Stimulated activated CD8-positive, alpha-beta memory T cell treated with anti-CD3 and anti-CD28 coated beads, Interleukin-12 subunit alpha, Interleukin-12 subunit beta, amount 100 ng/mL, for 4 hours (primary cell): ENCODE data around the gene SLC25A15.
"Not testable (repeated sequence)": the region's sequence is repeated elsewhere in the genome, so short reads cannot be mapped to it uniquely, and the experiment has no call there.

Experiments
- DNase-seq: peaks from one replicate; pipeline ENCODE4 v3.0.0-alpha.2; 2020; ENCODE audit warnings: low read depth

The SLC25A15 gene

DNA sequence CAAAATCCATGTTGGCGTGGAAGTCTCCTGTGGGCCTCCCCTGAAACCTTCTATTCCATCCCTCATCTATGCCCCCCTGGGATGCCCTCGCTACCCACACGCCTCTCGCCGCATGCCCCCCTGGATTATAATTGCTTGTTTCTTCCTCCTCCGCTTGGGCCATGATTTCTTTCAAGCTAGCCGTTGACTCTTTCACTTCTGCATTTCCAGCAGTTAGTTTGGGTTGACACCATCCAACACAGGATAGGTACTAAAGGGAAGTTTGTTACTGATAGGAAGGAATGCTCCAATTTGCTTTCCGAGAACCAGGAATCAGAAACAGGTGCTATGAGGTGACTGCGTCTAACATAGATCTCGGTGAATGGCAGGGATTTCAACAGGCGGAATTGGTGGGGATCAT, 7.7 kb upstream of the SLC25A15 start:
- DNase-seq = no peak

DNA sequence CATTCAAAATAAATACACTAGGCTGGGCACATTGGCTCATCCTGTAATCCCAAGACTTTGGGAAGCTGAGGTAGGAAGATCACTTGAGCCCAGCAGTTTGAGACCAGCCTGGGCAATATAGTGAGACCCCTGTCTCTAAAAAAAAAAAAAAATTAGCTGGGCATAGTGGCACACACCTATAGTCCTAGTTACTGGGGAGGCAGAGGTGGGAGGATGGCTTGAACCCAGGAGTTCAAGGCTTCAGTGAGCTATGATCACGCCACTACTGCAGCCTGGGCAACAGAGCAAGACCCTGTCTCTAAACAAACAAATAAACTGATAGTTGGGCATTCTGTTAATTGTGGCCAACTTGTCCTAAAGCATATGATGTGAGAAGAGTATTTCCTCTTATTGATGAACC, 6.4 kb upstream of the SLC25A15 start:
- not testable (repeated sequence) for DNase-seq

DNA sequence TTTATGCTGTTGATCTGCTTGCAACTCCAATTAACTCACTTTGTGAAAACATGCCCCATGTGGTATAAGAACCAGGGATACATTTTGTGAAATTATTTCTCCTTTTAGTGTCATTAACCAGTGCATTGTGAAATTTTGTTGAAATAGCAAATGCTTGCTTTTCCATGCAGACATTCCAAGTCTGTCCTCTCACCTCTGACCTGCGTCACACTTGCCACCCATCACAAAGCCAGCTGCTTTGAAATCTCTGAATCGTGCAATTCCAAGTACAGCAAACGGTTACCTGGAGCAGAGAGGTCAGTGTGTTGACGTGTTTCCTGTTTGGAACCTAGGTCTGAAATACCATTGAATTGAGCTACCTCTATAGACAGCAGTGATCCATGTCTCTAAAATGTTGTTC, 4.9 kb upstream of the SLC25A15 start:
- no peak for DNase-seq

DNA sequence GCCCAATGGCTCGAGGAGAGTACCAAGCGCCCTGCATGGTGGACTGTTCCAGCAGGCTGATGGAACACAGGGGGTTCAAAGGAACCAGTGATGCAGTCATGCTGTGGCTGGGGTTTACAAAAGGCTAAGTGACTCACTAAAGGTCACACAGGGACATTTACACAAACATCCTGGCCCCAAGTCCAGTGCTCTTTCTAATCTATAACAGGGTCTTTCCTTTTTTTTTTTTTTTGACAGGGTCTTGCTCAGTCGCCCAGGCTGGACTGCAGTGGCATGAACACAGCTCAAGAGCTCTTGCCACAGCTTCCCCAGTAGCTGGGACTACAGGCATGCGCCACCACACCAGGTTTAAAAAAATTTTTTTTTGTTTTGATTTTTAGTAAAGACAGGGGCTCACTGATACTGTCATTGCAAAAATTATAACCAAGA, 2.8 kb upstream of the SLC25A15 start:
- DNase-seq = no peak

DNA sequence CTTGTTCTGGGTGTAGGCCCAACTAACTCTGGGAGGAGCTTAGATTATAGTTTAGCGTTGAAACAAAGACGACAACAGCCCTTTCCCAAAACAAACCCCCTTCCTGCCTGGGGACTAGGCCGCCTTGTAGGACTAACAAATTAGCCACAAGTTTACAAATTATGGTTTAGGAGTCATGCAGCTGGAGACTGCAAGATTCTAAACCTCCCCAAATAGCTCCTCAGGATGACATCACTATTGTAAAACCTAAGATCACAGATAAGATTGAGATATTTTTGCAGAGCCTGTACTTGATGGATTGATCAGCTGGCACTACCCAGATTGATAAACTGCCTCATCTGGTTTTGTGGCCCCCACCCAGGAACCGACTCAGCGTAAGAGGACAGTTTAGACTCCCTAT, 2.3 kb upstream of the SLC25A15 start:
- no peak for DNase-seq

DNA sequence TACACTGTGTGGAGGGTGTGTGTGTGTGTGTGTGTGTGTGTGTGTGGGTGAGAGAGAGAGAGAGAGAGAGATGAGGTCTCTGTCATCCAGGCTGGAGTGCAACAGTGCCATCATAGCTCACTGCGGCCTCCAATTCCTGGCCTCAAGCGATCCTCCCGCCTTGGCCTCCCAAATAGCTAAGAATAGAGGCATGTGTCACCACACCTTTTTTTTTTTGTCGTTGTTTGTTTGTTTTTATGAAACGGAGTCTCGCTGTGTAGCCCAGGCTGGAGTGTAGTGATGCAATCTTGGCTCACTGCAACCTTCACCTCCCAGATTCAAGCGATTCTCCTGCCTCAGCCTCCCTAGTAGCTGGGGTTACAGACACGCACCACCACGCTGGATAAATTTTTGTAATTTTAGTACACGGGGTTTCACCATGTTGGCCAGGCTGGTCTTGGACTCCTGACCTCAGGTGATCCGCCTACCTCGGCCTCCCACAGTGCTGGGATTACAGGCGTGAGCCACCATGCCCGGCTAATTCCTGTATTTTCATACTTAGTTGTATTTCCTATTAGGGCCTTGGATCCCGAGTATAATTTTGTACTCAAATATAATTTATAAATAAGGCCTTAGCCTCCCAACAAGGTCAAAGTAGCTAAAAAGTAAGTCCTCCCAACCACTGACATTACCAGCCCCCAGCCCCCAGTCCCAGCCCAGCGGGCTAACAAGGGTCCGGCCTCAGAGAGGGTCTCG, 704 bp upstream of the SLC25A15 start:
- DNase-seq = not testable (repeated sequence)

DNA sequence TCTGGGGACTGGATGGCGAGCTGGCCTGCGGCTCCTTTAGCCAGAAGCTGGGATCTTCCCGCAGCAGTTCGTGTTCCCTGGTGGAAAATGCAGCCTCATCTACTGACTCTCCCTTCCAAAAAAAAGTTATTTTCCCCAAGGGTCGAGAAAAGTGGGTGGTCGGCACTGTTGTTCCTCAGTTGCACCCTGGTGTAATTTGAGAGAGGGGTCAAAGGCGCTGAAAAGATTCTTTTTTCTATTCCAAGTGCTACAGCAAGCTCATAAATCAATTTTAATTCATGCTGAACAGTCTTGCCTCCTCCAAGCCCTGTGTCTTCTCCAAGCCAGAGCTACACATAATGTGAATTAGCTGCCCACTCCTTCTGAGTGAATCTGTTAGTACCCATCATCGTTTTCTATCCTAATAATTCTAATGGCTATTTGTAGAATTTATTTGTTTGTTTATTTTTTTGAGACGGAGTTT, 774 bp downstream of the SLC25A15 start:
- DNase-seq = no peak

DNA sequence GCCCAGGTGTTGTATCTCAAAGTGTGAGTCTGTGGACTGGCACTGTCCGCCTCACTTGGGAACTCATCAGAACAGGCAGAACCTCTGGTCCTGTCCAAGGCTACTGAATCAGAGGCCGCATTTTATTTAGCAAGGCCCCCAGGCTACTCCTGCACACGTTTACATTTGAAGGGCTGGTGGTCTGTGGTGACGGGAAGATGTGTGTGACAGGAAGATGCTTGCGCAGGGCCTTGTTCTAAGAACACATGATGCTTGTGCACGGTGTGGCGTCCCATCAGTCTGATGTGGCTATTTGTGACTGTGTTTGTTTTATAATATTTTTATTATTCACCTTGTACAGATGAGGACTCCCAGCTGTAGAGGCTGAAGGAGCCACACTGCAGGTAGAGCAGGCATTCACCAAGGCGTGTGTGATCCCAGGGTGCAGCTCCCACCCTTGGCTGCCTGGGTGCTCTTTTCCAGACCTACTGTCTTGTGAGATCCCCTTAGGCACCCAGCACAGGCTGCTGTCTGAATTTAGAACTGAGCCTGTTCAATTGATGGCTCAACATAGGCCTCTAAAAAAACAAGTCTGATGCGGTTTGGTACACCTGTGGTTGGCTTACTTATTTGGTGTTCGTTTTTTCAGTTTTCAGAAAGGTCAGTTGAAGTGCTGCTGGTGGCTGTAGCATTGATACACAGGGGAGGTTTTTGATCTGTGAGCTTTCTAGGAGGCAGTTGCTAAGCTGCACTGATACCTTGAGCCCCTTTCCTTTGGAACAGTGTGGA, 3.1 kb downstream of the SLC25A15 start:
- no peak for DNase-seq

DNA sequence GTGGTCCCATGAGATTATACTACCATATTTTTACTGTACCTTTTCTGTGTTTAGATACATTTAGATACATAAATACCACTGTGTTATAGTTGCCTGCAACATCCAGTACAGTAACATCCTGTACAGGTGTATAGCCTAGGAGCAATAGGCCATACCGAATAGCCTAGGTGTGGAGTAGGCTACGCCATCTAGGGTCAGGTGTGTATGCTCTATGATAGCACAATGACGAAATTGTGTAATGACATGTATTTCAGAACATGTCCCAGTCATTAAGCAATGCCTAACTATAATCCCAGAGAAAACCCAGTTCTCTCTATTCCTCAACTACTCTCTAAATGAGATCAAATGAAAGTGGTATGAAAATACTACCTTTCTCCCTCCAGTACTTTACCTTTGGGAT, 3.9 kb downstream of the SLC25A15 start:
- DNase-seq = no peak

DNA sequence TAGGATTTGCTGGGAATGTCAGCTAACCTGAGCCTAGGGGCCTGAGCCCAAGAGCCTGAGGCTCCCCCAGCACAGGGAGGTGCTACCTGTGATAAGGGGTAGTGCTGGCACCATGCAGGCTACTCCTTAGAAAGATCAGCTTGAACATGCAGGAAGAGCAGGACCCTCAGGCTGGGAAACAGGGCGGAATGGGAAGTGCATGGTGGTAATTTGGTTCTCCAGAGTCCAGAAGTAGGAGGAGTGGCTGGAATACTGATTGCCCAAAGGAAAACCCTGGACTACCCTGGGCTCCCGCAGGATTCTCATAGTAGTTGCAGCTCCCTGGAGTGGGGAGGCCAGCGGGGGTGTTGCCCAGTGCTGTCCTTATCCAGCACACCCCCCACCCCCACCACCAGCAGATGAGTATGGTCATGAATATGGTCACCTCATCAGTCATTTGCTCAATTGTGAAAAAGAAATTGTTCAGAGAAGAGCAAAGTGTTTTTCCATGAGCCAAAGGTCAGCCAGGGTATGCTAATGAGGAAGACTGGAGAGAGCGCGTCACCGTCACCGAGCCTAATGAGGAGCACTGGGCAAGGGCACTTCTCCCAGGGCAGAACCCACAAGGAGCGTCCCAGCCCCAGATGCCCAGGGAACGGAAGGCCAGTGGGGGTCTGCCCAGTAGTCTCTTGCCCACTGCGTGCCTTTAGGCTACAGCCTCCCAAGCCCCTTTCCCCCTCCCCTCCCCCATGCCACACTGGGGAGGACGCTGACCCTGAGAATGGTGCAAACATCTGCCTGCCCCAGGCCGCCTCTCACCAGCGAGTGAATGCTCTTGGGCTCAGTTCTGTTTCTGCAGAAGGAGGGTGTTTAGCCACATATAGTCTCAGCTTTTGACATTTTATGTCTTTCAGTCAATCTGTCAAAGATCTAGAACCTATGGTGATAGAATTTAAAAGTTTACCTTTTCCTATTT, 5.3 kb downstream of the SLC25A15 start:
- DNase-seq = no peak

DNA sequence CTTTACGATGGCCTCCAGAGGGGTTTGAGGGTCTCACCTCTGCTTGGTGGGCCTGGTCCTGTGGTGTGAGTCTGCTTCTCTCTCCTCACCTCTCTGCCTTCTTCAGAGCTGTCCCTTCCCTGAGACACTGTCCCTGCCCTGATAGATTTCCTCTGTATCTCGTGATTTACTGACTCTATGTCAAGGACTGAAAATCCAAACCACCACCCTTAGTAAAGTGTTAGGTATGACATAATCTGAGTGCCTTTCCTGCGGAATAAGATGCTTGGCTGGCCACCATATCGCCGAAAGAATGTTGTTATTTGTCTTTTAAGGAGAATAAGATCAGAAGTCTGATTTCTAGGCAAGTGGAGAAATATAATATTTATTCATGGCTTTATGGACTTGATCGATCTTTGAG, 7.2 kb downstream of the SLC25A15 start:
- no peak for DNase-seq

DNA sequence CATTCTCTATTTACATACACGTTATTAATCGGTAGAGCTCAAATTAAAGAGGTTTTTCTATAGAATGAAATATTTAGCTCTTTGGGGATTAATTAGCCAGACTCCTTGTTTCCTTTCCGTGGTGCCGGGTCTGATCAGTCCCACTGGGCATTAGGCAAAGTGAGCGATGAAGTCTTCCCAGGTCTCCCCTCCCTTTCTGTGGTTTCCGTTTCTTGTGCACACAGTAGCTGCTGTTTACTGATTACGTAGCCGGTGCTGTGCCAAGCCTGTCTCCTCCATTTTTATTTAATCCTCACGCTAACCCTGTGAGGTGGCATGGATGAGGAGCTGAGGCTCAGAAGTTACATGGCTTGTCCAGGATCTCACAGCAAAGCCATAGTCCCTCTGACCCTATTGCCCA, 9.0 kb downstream of the SLC25A15 start:
- DNase-seq = no peak

DNA sequence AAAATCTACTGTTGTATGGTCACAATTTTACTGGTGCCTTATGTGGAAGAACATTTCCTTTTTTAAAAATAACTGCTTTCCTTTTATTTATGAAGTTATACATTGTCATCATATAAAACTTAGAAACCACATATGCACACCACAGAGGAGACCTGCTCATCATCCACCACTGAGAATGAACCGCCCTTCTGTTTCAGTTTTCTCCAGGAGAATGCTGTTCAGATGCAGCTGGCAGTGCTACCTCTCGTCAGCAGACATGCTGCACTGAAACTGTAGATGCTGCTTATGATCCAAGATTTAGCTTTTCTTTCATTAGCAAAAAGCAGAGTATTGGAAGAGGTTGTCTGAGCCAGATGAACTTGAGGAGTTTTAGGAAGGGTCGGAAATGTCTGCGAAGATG, 10.1 kb downstream of the SLC25A15 start:
- no peak for DNase-seq

DNA sequence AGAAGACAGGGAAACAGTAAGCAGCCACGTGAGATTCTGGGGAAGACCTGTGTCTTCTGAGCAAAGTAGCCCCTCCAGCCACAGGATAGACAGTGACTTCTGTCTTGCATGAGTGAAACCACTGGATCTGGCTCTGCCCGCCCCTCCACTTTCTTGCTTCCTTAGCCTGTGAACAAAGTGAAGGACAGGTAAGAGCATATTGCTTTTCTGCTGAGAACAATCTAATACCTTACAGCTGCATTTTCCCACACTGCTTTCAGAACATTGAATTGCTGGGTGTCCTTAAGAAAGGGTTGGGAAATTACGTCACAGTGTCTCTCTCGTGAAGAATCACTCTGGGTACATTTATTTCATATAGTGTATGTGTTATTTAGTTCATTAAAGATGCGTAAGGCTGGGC, 11.1 kb downstream of the SLC25A15 start:
- no peak for DNase-seq

DNA sequence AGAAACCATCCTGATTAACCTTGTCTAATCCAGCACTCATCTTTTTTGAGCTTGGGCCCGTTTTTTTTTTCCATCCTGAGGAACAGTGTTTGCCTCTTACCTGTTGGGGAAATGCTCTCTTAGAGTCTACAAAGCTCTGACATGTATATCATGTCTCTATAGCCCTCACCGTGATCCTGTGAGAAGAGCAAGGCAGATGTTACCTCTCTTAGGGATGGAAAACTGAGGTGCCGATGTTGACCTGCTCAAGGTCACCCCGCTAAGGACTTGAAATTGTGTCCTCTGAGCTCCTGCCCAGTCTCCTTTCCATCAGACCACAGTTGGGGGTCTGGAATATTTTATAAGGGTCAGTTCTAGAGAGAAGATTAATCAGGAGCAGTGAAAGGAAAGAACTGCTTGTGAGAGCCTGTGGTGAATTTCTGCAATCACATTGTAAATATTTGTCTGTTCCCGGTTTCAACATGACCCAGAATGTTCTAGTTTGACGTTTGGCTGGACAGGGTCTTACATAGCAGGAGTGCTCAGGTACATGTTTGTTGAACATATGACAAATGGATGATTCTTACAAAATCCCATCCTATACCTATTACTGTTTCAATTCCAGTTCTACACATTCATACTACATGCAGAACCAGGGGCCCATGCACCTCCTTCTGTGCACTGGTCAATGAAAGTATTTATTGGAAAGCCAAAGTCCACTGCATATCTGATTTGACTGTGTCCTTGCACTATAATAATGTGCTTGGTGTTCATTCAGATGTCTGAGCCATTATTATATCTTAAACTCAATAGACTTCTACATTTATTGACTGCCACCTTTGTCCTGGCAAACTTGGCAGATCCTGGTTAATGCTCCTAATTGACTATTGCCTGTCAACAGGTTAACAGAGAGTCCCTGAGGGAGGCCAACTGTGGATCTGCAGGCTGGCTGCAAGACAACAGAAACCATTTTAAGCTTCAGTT, 12.1 kb downstream of the SLC25A15 start:
- DNase-seq = no peak

DNA sequence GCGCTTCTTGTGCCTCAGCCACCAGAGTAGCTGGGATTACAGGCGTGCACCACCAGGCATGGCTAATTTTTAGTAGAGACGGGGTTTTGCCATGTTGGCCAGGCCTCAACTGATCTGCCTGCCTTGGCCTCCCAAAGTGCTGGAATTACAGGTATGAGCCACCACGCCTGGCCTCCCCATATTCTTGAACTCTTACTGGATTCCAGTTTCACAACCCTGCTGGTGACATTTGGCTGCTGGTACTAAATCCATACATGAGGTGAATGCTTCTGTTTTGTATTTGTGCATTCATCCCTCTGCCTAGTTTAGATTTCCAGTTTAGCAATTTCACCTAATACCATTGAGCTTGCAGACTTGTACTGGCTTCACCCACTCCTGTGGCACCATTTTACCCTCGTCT, 13.9 kb downstream of the SLC25A15 start:
- no peak for DNase-seq

DNA sequence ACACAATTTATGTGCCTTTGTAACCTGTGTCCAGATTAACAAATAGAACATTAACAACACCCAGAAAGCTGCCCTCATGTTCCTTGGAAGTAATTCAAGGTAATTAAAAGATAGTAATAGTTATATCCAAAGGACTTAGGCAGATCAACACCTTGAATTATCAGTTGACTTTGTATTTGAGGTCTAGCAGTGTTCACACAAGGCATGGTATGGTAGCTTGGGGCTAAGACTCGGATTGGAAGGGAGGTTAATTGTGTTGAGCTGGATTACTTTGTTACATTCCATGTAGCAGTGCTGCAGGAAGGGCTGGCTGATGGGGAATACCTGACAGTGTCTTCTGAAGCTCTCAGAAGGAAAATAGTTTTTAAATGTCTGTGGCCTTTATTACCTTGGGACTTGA, 16.8 kb downstream of the SLC25A15 start:
- DNase-seq = no peak

DNA sequence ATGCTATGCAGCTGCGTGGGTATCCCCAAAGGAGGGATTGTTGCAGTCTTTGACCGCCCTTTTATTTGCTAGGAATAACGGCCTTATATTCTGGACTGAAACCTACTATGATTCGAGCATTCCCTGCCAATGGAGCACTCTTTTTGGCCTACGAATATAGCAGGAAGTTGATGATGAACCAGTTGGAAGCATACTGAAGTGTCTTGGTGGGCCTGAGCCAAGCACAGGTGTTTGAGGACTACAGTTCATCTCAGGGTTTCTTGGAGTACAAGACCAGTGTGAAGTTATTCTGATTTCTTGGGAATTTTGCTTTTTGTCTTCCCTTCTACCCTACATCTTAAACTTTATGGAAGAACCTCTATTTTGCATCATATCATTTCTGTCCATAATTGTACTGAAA, 20.1 kb downstream of the SLC25A15 start:
- DNase-seq = no peak

DNA sequence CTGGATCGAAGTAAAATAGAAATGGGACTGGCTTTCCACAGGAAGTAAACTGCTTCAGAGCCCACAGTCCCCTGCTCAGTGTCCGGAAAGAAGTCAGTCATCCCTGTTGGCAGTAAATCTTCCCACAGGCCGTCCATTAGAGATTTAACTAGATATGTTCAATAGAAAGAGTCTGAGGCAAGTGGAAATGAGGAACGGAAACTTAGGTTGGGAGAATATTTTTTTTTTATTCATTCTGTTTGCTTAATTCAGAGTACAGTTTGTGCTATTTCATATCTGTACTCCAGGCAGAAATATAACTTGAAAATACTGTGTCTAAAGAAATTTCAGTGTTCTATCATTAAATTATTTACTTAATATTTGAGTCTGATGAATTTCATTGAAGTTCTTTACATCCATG, 22.7 kb downstream of the SLC25A15 start:
- no peak for DNase-seq

DNA sequence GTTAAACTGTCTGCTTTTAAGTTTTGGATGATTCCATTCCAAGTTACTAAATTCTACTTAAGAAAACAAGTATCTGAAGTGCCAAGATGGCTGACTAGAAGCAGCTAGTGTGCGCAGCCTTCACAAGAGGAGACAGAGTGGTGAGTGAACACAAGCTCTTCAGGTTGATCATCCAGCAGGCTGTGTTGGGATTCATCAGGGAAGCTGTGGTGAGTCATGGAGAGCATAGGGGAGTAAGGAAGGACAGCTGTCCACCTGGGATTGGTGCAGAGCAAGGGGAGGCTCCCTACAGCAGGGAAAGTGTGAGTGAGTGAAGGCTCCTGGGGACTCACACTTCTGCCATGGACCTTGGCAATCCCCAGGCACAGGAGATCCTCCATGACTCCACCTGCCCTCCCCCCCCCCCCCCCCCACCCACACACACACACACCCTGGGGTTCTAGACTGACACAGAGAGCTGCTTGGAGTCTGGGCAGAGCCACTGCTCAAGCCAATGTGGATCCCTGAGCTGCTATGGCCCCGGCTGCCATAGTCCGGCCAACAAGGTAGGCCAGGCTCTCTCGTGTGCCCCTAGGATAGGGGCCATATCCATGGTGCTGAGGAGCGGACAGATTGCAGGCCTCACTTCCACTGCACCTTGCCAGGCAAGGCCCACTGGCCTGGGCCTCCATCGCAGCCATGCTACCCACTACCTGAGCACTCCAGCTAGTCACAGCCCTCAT, 23.5 kb downstream of the SLC25A15 start:
- DNase-seq = no peak
